Stimulated activated CD4-positive, alpha-beta T cell treated with anti-CD3 and anti-CD28 coated beads, Interleukin-2, amount 100 ng/mL, for 24 hours (primary cell): ENCODE results near the gene TNFSF18.

Source experiments
- DNase-seq, 2 donors: peaks; one replicate each; pipeline ENCODE4 v3.0.0-alpha.2; 2020

The TNFSF18 gene

GRCh38 chr1:173038875-173039554, 11.7 kb downstream of the TNFSF18 start:
- DNase-seq: peak in 1 of 2 donors; percentile 2

DNA sequence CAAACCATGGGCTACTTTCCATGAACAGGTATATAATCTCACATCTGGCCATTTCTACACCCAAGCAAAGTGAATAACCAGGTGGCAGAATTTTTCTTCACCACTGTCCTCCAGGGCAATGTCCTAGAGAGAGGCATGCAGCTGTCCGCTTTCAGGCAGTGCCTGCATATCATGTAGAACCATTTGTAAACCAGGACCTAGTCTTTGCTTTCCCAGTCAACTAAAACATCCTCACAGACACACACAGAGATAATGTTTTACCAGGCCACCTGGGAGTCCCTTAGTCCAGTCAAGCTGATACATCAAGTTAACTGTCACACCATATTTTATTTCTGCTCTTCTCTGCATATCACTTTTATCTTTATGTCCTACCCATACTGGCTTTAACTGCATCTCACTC, 26.2 kb downstream of the TNFSF18 start:
- no peak for DNase-seq

DNA sequence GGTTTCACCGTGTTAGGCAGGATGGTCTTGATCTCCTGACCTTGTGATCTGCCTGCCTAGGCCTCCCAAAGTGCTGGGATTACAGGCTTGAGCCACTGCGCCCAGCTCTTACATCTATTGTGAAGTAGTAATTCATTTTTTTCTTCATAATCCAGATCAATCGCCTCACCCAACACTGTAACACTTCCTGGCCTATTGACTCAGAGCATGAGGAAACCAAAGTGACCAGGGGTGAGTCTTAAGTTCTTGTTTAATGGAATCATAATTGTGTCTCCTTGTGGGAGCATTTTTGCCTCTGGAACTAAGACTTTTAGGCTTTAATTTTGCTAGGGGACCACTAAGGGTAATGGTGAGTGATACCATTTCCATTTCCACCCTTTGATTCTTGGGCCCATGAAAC, 27.4 kb downstream of the TNFSF18 start:
- DNase-seq: no peak

DNA sequence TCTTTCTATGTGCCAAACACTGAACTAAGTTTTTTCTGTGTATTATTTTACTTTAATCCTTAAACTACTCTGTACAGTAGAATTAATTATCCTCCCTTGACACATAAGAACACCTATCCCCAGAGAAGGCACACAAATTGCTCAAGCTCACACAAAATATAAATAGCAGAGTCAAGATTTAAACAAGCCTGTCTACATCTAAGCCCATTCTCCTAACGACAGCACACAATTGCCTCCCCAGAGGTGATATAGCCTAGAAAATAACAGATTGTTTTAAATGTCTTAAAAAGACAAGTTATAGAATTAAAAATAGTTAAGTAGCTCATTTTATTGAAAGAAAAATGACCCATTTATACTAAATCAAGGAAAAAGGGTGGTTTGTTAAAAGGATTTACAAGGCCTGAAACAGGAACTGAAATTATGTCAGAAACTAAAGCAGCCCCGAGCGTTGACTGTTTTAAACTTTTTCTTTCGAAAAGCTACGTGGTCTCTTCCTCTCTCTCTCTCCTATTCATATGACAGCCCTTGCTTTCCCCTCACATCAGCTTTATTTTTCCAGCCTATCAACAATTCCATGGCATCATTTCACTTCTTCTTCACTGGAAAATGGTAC, 30.5 kb downstream of the TNFSF18 start:
- no peak for DNase-seq

DNA sequence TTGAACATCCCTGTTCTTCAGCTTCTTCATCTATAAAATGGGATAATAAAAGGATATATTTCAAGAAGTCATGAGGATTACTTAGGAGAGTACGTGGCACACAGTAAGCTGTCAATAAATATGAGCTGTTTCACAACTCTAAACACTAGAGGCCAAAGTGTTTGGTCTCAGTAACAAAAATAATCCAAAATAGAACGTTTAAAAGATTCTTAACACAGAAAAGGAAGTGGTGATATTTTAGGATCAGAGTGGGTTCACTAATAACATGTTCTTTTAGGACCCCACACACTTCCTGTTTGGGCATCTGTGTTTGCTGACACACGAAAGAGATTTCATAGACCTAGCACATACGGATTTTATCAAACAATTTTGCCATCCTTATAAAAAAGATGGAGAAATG, 32.9 kb downstream of the TNFSF18 start:
- no peak for DNase-seq

GRCh38 chr1:173016419-173016818, 34.3 kb downstream of the TNFSF18 start:
- no peak for DNase-seq

DNA sequence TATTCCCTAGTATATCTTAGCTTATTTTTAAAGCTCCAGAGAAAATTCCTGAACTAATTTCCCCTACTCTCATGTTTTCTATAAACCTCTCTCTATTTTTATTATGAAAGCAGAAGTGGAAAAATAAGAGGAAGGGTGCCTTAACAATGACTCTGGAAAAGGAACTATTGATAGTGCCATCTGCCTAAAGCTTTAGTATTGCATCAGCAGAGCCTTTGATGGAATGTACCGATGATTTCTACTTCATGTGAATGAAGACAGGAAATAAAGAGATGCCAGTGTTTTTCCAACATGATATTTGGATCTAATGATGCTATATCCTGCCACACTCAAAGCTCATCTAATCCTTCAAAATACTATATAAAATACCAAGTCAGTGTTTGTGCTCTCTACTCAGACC, 35.1 kb downstream of the TNFSF18 start:
- no peak for DNase-seq

- no peak for DNase-seq
Measured at GRCh38 chr1:173014160-173014559, 36.6 kb downstream of the TNFSF18 start.

DNA sequence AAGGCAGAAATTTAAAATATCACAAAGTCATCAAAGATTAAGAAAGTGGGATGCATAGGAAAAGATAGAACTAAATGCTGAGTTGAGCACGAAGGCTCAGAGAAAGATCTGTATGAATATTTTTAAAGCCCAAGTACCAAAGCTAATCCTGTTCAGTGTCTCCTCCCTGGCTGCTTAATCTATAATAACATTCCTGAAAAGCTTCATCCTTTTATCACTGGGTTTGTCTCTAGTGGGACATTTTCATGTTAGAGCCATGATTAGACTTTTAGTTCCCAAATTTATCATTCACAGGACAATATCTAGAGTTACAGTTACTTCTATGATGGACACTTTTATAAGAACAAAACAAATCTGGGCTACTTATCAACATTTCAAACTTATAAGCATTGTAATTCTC, 38.6 kb downstream of the TNFSF18 start:
- DNase-seq: no peak

DNA sequence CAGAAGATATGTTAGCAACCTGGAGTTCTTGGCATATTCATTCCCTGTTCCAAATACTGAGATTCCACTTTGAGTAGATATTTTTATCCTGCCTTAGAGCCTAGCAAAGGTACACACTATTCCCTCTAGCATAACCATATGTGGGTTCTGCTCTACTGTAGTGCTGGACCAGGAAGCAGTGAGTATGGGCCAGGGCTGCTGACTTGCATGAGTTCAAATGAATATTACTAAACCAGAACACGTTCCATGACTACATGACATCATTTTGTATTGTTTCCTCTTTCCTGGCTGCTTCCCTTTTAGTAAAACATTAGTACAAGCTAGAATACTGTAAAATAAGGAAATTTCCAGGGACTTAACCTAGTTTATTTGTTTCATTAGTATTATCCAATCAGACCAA, 41.1 kb downstream of the TNFSF18 start:
- no peak for DNase-seq

GRCh38 chr1:173005196-173005864, 45.4 kb downstream of the TNFSF18 start:
- DNase-seq: no peak

DNA sequence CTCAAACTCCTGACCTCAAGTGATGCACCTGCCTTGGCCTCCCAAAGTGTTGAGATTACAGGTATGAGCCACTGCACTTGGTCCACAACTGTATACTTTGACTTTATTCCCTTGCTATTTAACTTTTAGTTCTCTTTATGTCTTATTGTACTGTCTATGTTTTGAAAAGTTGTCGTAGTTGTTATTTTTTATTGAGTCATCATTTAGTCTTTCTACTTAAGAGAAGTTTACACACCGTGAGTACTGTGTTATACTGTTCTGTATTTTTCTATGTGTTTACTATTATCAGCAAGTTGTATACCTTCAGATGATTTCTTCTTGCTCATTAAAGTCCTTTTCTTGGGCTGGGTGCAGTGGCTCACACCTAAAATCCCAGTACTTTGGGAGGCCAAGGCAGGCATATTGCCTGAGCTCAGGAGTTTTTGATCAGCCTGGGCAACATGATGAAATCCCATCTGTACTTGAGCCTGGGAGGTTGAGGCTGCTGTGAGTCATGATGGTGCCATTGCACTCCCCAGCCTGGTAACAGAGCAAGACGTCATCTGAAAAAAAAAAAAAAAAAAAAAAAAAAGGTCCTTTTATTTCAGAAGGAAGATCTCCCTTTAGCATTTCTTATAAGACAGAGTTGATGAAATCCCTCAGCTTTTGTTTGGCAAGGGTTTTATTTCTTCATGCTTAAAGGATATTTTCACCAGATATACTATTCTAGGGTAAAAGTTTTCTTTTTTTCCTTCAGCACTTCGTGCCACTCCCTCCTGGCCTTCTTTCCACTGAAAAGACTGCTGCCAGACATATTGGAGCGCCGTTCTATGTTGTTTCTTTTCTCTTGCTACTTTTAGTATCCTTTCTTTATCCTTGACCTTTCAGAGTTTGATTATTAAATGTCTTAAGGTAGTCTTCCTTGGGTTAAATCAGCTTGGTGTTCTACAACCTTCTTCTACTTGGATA, 47.6 kb downstream of the TNFSF18 start:
- no peak for DNase-seq

- DNase-seq: no peak
Measured at GRCh38 chr1:172999349-172999748, 51.4 kb downstream of the TNFSF18 start.

GRCh38 chr1:172997941-172998361, 52.8 kb downstream of the TNFSF18 start:
- no peak for DNase-seq

- DNase-seq: no peak
Measured at GRCh38 chr1:172993640-172994039, 57.1 kb downstream of the TNFSF18 start.

- DNase-seq: no peak
Measured at GRCh38 chr1:172991674-172992400, 58.9 kb downstream of the TNFSF18 start.

- no peak for DNase-seq
Measured at GRCh38 chr1:172990598-172991215, 60.0 kb downstream of the TNFSF18 start.
